Smooth muscle cell (in vitro differentiated cells): ENCODE data around the gene UBAP2. TPM values are rescaled to one million over a fixed set of nuclear protein-coding genes. Genes with fewer than 3 reads are reported as not detected.

Source experiments
- DNase-seq: peaks from one replicate; lab custom pipeline; 2025; ENCODE audit not compliant: unreplicated experiment; lab: John Stamatoyannopoulos, UW
- H2AFZ ChIP-seq: fragments of 200-600 bp; sonication (generic); 2 replicates; pipeline ENCODE4 v1.6.0; 2016; ENCODE audit warnings: antibody characterized with exemption, low read depth, mild to moderate bottlenecking
- H3F3A ChIP-seq: fragments of 200-600 bp; sonication (generic); 2 replicates; pipeline ENCODE4 v1.6.0; 2017; ENCODE audit warnings: antibody characterized with exemption, low read depth
- H3K27ac ChIP-seq: fragments of 200-600 bp; sonication (generic); 2 replicates; pipeline ENCODE4 v1.5.1; 2016; ENCODE audit warnings: low read depth, mild to moderate bottlenecking
- H3K27me3 ChIP-seq: fragments of 200-600 bp; sonication (generic); 2 replicates; pipeline ENCODE4 v1.6.1; 2016; ENCODE audit warnings: low read depth, mild to moderate bottlenecking
- H3K36me3 ChIP-seq: fragments of 200-600 bp; sonication (generic); 2 replicates; pipeline ENCODE4 v1.5.1; 2016; ENCODE audit warnings: low read depth
- H3K4me1 ChIP-seq: fragments of 200-600 bp; sonication (generic); 2 replicates; pipeline ENCODE4 v1.5.1; 2016; ENCODE audit warnings: low read depth
- H3K4me2 ChIP-seq: fragments of 200-600 bp; sonication (generic); 2 replicates; pipeline ENCODE4 v1.6.0; 2016; ENCODE audit warnings: mild to moderate bottlenecking
- H3K4me3 ChIP-seq: fragments of 200-600 bp; sonication (generic); 2 replicates; pipeline ENCODE4 v1.5.1; 2016; ENCODE audit warnings: mild to moderate bottlenecking
- H3K79me2 ChIP-seq: fragments of 200-600 bp; sonication (generic); 2 replicates; pipeline ENCODE4 v1.6.0; 2016; ENCODE audit warnings: low read depth, mild to moderate bottlenecking
- H3K9ac ChIP-seq: fragments of 200-600 bp; sonication (generic); 2 replicates; pipeline ENCODE4 v1.6.0; 2016; ENCODE audit warnings: low read depth
- H3K9me3 ChIP-seq: fragments of 200-600 bp; sonication (generic); replicated peaks from 2 replicates; pipeline ENCODE4 v1.5.1; 2016; ENCODE audit warnings: low read depth
- H4K20me1 ChIP-seq: fragments of 200-600 bp; sonication (generic); 2 replicates; pipeline ENCODE4 v1.6.0; 2016; ENCODE audit warnings: low read depth
- WGBS: methylation state at CpG from one replicate; pipeline ENCODE4 v1.1.7; 2016; ENCODE audit warnings: low lambda C conversion rate; 5-methylcytosine and 5-hydroxymethylcytosine counted together
- polyA plus RNA-seq: library from polyadenylated mRNA; unstranded; fragments of >200 nt; fragmentation: Nextera tagmentation; extraction: Ambion mirVana; gene quantifications from 2 replicates; pipeline ENCODE4 v1.2.1, GENCODE V29; 2016
- total RNA-seq: library from RNA; depleted of rRNA; stranded (reverse); fragments of >200 nt; gene quantifications from 2 replicates; pipeline ENCODE4 v1.2.3, GENCODE V29; 2014
- TF ChIP-seq, protein P1 (sequence below): fragments of 200-600 bp; sonication (generic); IDR thresholded peaks from 2 replicates; pipeline ENCODE4 v1.5.1; 2017; ENCODE audit warnings: borderline replicate concordance, mild to moderate bottlenecking, antibody characterized with exemption; ENCODE audit not compliant: insufficient read depth, poor library complexity, severe bottlenecking

Gene UBAP2
- total and polyA plus RNA-seq, 2 experiments from 2014 or later, result 19.5 to 20.4 TPM

- TF ChIP-seq, protein P1, sequence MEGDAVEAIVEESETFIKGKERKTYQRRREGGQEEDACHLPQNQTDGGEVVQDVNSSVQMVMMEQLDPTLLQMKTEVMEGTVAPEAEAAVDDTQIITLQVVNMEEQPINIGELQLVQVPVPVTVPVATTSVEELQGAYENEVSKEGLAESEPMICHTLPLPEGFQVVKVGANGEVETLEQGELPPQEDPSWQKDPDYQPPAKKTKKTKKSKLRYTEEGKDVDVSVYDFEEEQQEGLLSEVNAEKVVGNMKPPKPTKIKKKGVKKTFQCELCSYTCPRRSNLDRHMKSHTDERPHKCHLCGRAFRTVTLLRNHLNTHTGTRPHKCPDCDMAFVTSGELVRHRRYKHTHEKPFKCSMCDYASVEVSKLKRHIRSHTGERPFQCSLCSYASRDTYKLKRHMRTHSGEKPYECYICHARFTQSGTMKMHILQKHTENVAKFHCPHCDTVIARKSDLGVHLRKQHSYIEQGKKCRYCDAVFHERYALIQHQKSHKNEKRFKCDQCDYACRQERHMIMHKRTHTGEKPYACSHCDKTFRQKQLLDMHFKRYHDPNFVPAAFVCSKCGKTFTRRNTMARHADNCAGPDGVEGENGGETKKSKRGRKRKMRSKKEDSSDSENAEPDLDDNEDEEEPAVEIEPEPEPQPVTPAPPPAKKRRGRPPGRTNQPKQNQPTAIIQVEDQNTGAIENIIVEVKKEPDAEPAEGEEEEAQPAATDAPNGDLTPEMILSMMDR, result no peak
- H3F3A ChIP-seq, result no peaks in the 10 kb centered on the region
- no peaks in the 10 kb centered on the region for H3K27me3 ChIP-seq
- no peaks in the 10 kb centered on the region for H4K20me1 ChIP-seq
- H3K36me3 ChIP-seq, result peaks cover 14% of the 10 kb centered on the region
- no peak overlapping the region for H3K9ac ChIP-seq
- DNase-seq, result no peak
- no peak overlapping the region for H3K4me2 ChIP-seq
- 87% methylated on average over 4 of the region's 4 CpGs for WGBS
- no peaks in the 10 kb centered on the region for H3K79me2 ChIP-seq
- H3K4me1 ChIP-seq, result no peaks in the 10 kb centered on the region
- no peak overlapping the region for H2AFZ ChIP-seq
- no peaks in the 10 kb centered on the region for H3K9me3 ChIP-seq
- no peak overlapping the region for H3K27ac ChIP-seq
- no peak overlapping the region for H3K4me3 ChIP-seq
Measured at GRCh38 chr9:33956544-33956943, 92.1 kb downstream of the UBAP2 start.

- H3F3A ChIP-seq, result peaks cover 6% of the 10 kb centered on the region
- 98% methylated on average over 2 of the region's 2 CpGs for WGBS
- H2AFZ ChIP-seq, result no peak overlapping the region
- no peak overlapping the region for H3K4me3 ChIP-seq
- no peaks in the 10 kb centered on the region for H3K9me3 ChIP-seq
- H3K36me3 ChIP-seq, result peaks cover 14% of the 10 kb centered on the region
- no peak for DNase-seq
- peaks cover 8% of the 10 kb centered on the region for H4K20me1 ChIP-seq
- no peaks in the 10 kb centered on the region for H3K27me3 ChIP-seq
- TF ChIP-seq, protein P1, result no peak
- no peak overlapping the region for H3K4me2 ChIP-seq
- H3K79me2 ChIP-seq, result no peaks in the 10 kb centered on the region
- H3K9ac ChIP-seq, result no peak overlapping the region
- H3K4me1 ChIP-seq, result no peaks in the 10 kb centered on the region
- H3K27ac ChIP-seq, result no peak overlapping the region
Measured at GRCh38 chr9:33952066-33952465, 96.6 kb downstream of the UBAP2 start.

DNA sequence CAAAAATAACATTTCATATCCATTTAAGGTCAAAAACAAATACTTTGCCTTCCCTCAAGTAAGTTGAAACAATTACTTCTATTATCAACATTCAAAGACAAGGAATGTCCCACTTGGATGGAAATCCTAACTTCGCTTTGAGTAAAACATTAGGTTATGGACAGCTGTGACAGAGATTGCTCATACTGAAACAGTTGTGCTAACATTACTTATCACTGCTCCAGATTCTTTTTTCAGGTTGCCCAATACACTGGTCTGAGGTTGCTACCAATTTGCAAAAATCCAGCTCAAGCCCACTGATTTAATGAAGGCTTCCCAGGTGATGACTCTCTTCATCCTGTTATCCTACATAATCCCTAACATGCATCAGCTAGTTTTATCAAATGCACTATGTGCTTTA, 98.3 kb downstream of the UBAP2 start:
- TF ChIP-seq, protein P1, result no peak
- DNase-seq, result no peak
- 95% methylated on average over 1 of the region's 1 CpG for WGBS
- Histone ChIP-seq H3K27ac (no peak overlapping the region), H3K4me1 (no peaks in the 10 kb centered on the region), H3K9me3 (no peaks in the 10 kb centered on the region), H3K27me3 (no peaks in the 10 kb centered on the region), H2AFZ (no peak overlapping the region), H3K79me2 (no peaks in the 10 kb centered on the region), H3F3A (peaks cover 15% of the 10 kb centered on the region), H3K4me3 (no peak overlapping the region), H3K9ac (no peak overlapping the region), H3K4me2 (no peak overlapping the region), H3K36me3 (peaks cover 7% of the 10 kb centered on the region), H4K20me1 (peaks cover 9% of the 10 kb centered on the region)

DNA sequence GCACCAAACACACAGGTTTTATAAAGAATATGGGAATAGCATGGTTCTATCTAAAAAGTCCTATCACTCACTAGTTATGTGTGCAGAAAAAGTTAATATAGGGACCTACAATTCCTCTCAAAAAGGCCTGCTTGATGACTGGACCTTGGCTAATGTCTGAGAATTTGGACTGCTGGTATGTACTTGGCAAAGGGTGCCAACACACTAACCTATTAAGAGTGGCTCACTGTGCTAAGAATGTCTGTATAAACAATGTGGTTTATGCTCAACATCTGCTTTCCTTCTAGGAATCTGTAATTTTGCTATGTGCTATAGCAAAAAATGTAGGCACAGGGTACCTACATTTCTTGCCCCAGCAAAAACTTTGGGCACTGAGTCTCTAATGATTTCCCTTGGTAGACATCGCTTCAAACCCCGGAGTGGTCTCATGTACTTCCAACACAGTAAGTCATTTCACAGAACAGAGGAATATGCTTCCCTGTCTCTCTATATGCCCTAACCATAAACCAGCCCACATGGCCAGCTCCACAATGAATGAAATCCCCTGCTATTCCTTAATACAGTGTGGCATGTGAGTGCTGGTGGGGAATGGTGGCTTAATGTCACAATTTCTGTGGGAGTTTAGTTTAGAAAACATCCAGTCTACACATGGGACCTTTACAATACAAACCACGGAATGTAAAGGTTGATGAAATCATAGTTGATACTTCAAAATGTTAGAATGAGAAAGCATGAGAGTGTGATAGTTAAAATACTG, 101.7 kb downstream of the UBAP2 start:
- TF ChIP-seq, protein P1, result no peak
- H3K79me2 ChIP-seq, result no peaks in the 10 kb centered on the region
- H3K4me3 ChIP-seq, result no peak overlapping the region
- 68% methylated on average over 3 of the region's 3 CpGs for WGBS
- no peak overlapping the region for H2AFZ ChIP-seq
- no peaks in the 10 kb centered on the region for H3K27me3 ChIP-seq
- H3K4me1 ChIP-seq, result no peaks in the 10 kb centered on the region
- H3K4me2 ChIP-seq, result peak overlapping the region; percentile 50
- H4K20me1 ChIP-seq, result peaks cover 9% of the 10 kb centered on the region
- H3K36me3 ChIP-seq, result no peaks in the 10 kb centered on the region
- H3K9me3 ChIP-seq, result no peaks in the 10 kb centered on the region
- H3K27ac ChIP-seq, result peak overlapping the region; percentile 91
- no peak for DNase-seq
- peak overlapping the region; percentile 44 for H3K9ac ChIP-seq
- peaks cover 27% of the 10 kb centered on the region for H3F3A ChIP-seq
